Calu3 (cell line): ENCODE data around the gene MAP3K8. TPM values are rescaled to one million over a fixed set of nuclear protein-coding genes. Genes with fewer than 3 reads are reported as not detected.
A peak's percentile ranks its signal among the peaks of the same experiment; 100 is the strongest.

Source experiments
- BruUV-seq: library from RNA; stranded (reverse); fragments of 400-500 nt; replicated peaks from 2 replicates; lab custom pipeline; 2021; lab: Mats Ljungman, UMichigan
- CTCF ChIA-PET: fragments of 300-600 bp; sonication (Branson Sonifier 250); formaldehyde crosslinking; loops from one replicate; lab custom pipeline; 2022; ENCODE audit warnings: antibody characterized with exemption; lab: Charles Lee
- DNase-seq: peaks from one replicate; pipeline ENCODE4 v3.0.0; 2022
- H3K27ac Mint-ChIP-seq: one replicate; pipeline ENCODE4 v1.8.0; 2022; ENCODE audit warnings: mixed read lengths; ENCODE audit not compliant: unreplicated experiment
- H3K27me3 Mint-ChIP-seq: one replicate; pipeline ENCODE4 v1.8.0; 2022; ENCODE audit warnings: mixed read lengths; ENCODE audit not compliant: unreplicated experiment
- H3K36me3 Mint-ChIP-seq: one replicate; pipeline ENCODE4 v1.8.0; 2022; ENCODE audit warnings: mild to moderate bottlenecking, moderate library complexity, mixed read lengths; ENCODE audit not compliant: insufficient read depth, unreplicated experiment
- H3K4me1 Mint-ChIP-seq: one replicate; pipeline ENCODE4 v1.8.0; 2022; ENCODE audit warnings: mild to moderate bottlenecking, low read depth, mixed read lengths; ENCODE audit not compliant: unreplicated experiment
- H3K4me3 Mint-ChIP-seq: one replicate; pipeline ENCODE4 v1.8.0; 2022; ENCODE audit warnings: mild to moderate bottlenecking, low read depth, moderate library complexity, mixed read lengths; ENCODE audit not compliant: unreplicated experiment
- H3K9me3 Mint-ChIP-seq: one replicate; pipeline ENCODE4 v1.8.0; 2022; ENCODE audit warnings: low read depth, mixed read lengths; ENCODE audit not compliant: unreplicated experiment
- CTCF ChIP-seq: fragments of 200-600 bp; IDR thresholded peaks from one replicate; pipeline ENCODE4 v1.8.0; 2022; ENCODE audit warnings: antibody characterized with exemption; ENCODE audit not compliant: unreplicated experiment
- intact Hi-C: fragments of 100-400 bp; cut with micrococcal nuclease; formaldehyde crosslinking; loops from one replicate; pipeline ENCODE4 v1.10.0; 2022; ENCODE audit not compliant: unreplicated experiment
- total RNA-seq: library from RNA; stranded (reverse); gene quantifications from 2 replicates; pipeline ENCODE4 v1.2.3, GENCODE V29; 2022

MAP3K8 gene
- total RNA-seq, 1 experiment from 2014 or later: 20.6 TPM

GRCh38 chr10:30436191-30436611, 2.2 kb downstream of the MAP3K8 start:
- no peak for TF ChIP-seq CTCF
- H3K4me3 Mint-ChIP-seq: peak overlapping the region; percentile 96
- H3K4me1 Mint-ChIP-seq: peaks cover 42% of the 10 kb centered on the region
- CTCF ChIA-PET: no interaction called here
- BruUV-seq: no TSS peak
- no peaks in the 10 kb centered on the region for H3K9me3 Mint-ChIP-seq
- H3K27me3 Mint-ChIP-seq: no peaks in the 10 kb centered on the region
- H3K36me3 Mint-ChIP-seq: peaks cover 66% of the 10 kb centered on the region
- no peak for DNase-seq
- intact Hi-C loops: no loop called here
- H3K27ac Mint-ChIP-seq: peak overlapping the region; percentile 39

- peak overlapping the region; percentile 96 for H3K4me3 Mint-ChIP-seq
- CTCF ChIA-PET: interaction anchor here (0.7 to 1.1 kb wide), 2 partner anchors 11 to 46 kb away, joined by 4 read pairs; no protein-coding TSS in a partner anchor
Measured at GRCh38 chr10:30436671-30437030, 2.7 kb downstream of the MAP3K8 start.

GRCh38 chr10:30437031-30437841, 3.3 kb downstream of the MAP3K8 start:
- no peak overlapping the region for H3K27ac Mint-ChIP-seq
- DNase-seq: no peak

More at GRCh38 chr10:30436671-30437030, 2.7 kb downstream of the MAP3K8 start:
- peaks cover 37% of the 10 kb centered on the region for H3K4me1 Mint-ChIP-seq
- H3K27me3 Mint-ChIP-seq: no peaks in the 10 kb centered on the region
- no peaks in the 10 kb centered on the region for H3K9me3 Mint-ChIP-seq
- no peak overlapping the region for H3K27ac Mint-ChIP-seq
- no peak for DNase-seq
- BruUV-seq: no TSS peak
- intact Hi-C loops: no loop called here
- no peak for TF ChIP-seq CTCF
- peaks cover 64% of the 10 kb centered on the region for H3K36me3 Mint-ChIP-seq

More at GRCh38 chr10:30437031-30437841, 3.3 kb downstream of the MAP3K8 start:
- CTCF ChIA-PET: interaction anchor here (0.7 to 1.1 kb wide), 2 partner anchors 10 to 47 kb away, joined by 4 read pairs; no protein-coding TSS in a partner anchor
- H3K27me3 Mint-ChIP-seq: no peaks in the 10 kb centered on the region
- H3K9me3 Mint-ChIP-seq: no peaks in the 10 kb centered on the region
- intact Hi-C loops: no loop called here
- no TSS peak for BruUV-seq
- H3K36me3 Mint-ChIP-seq: peaks cover 65% of the 10 kb centered on the region
- peaks cover 36% of the 10 kb centered on the region for H3K4me1 Mint-ChIP-seq
- H3K4me3 Mint-ChIP-seq: peak overlapping the region; percentile 96
- TF ChIP-seq CTCF: no peak
